Inferior parietal cortex (tissue), 1 donor: ENCODE data around the gene POLR3H.
"Not testable (repeated sequence)": the region's sequence is repeated elsewhere in the genome, so short reads cannot be mapped to it uniquely, and the experiment has no call there.

Experiments used
- DNase-seq: peaks from one replicate; pipeline ENCODE4 v3.0.0-alpha.2; 2016; ENCODE audit errors: extremely low spot score

The POLR3H gene

DNA sequence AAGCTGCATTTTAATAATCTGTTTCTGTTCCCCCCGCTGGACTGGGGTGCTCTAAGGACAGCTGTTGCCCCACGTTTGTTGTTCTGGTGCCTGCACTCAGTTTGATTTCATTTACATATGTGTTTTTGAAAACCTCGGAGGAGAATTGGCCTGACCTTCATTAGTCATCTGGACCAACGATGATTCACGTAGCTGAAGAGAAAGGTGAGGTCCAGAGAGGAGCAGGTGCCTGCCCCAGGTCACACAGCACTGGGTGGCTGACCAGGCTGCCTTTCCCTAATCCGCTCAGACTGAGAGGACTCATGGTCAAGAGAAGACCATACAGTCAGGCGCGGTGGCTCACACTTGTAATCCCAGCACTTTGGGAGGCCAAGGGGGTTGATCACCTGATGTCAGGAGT lies 20.3 kb upstream of the POLR3H start:
- no peak for DNase-seq

DNA sequence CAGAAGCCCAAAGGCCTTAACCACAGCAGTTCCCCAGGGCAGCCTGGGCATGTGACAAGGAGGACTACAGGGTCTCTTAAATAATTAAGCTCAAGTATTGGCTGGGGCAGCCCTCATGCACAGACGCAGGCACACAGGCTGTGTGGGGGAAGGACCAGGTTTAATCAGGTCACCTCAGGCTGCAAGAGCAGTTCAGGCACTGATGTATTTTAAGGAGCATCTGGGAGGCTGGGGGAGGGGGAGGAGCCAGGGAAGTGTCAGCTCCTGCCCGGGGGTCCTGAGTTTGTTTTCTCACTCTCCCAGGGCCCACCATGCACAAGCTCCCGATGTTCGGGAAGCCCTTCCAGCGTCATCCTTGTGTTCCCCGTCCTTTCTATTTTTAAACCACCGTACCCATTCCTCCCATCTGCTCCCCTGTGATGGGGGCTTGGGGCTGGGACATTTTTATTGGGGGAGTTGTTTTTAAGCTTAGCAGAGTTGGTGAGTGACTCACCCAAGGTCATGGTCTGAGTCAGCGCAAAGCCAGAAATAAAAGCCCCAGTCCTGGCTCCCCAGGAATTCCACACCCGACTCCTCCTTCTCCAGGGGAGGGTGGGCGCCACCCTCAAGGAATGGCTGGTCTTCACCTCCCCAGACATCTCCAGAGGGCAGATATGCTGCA lies 18.9 kb upstream of the POLR3H start:
- no peak for DNase-seq

DNA sequence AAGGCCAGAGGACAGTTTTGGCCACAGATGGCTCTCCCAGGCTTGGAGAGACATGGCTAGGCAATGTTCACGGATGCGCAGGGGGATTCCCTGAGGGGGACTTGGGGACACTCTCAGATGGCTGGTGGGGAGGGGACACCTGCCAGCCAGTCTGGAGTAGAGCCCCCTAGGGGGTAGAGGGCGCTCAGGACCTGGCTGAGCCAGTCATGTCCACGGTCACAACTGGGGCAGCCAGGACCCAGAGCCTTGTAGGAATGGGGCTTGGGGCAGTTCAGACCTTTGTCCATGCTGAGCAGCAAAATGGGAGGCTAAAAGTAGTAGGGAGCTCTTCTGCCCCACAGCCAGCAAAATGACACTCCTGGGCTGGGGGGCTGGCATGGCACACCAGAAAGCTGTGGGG lies 18.2 kb upstream of the POLR3H start:
- no peak for DNase-seq

DNA sequence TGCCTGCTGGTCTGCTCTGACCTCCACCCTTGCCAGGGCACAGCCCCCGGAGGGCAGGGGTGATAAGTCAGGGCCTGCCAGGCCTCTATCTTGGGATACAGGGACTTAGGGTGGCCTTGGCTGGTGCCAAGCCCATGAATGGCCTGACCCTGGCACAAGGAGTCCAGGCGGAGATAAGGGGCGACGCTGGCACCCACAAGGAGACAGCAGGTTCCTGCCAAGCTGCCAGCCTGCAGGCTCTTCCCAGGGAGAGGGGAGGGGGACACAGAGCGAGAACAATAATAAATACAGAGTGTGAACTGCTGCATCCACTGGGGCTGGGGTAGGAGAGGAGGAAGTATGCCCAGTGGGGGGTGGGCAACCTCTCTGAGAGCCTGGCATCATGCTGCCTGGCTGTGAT lies 17.5 kb upstream of the POLR3H start:
- DNase-seq = no peak

DNA sequence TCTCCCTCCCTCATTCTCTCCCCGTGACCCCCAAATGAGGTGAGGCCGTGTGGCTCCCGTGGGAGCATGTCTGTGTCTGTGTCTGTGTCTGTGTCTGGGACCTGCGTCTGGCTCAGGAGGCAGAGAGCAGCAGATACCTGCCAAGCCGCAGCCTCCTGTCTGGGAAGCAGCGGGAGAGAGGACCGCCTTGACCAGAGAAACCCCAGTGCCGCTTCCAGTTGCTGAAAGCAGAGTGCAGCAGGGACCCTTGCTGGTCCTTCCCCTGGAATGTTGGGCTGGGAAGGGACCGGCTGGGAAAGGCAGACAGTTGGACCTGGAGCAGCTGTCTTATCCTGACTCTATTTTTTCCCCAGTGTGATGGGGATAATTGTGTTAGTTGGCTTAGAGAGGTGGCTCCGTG lies 17.1 kb upstream of the POLR3H start:
- DNase-seq = no peak

DNA sequence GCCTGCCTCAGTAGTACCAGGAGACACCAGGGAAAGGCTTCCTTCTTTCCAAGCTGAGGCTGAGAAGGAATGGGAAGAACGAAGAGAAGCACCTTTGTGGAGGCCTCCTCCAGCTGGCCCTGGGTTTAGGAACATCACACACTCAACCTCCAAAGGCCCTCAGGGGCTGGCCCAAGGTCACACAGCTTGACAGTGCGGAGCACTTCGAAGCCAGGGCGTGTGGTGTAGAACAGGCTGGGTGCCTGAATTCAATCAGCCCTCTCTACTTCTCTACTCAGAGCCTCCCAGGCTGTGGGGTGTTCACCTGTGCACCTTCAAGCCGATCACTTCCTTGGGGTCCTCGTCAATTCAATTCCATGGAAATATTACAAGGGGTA lies 15.8 kb upstream of the POLR3H start:
- no peak for DNase-seq

DNA sequence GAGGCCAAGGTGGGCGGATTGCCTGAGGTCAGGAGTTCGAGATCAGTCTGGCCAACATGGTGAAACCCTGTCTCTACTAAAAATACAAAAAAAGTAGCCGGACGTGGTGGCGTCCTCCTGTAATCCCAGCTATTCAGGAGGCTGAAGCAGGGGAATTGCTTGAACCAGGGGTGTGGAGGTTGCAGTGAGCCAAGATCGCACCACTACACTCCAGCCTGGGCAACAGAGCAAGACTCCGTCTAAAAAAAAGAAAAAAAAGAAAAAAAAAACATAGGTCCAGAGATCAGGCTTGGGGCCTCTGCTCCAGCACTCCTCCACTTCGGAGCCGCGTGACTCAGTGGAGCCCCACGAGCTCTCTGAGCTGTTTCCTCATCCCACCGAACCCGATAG lies 14.0 kb upstream of the POLR3H start:
- not testable (repeated sequence) for DNase-seq

DNA sequence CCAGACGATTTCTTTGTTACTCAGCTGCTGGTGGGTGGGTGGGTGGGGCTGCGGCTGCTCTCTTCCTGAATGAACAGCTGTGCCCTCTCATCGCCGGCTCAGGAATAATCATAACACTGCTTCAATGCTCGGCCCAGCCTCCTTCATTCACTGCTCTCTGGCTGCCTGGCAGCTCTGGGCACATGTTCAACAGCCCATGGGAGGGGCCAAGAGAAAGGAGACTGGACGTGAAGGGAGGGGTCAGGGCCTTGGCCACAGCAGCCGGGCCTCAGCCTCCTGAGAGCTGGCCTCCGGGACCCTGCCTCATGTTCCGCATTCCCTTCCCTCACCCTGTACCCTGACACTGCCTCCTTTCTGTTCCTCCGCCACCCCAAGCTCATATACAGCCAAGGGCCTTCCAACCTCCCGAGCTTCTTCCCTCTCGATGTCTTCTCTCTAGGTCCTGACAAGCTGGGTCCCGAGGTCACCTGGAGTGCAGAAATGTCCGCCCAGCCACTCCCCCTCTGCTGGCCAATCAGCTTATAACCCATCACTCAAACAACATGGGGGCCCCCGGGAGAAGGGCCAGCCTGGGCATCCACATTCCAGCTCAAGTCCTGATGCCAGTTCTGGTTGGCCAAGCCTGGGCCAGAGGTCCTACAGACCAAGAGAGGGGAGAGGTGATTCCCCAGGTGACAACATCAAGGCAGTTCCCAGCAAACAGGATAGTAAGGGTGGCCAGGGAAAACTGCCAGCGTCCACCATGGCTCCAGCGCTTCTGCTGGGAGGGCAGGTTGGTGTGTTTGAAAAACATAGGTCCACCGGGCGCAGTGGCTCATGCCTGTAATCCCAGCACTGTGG lies 13.4 kb upstream of the POLR3H start:
- DNase-seq = no peak

DNA sequence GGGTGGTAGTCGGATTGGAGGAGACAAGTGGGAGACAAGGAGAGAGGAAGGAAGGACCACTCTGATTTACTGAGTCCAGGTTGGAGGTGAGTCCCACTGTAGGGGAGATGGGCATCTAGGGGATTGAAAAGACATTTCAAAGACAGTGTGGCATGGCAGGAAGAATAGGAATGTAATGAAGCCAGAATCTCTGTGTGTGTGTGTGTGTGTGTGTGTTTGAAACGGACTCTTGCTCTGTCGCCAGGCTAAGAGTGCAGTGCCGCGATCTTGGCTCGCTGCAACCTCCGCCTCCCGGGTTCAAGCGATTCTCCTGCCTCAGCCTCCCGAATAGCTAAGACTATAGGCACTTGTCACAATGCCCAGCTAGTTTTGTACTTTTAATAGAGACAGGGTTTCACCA lies 12.3 kb upstream of the POLR3H start:
- DNase-seq = no peak

DNA sequence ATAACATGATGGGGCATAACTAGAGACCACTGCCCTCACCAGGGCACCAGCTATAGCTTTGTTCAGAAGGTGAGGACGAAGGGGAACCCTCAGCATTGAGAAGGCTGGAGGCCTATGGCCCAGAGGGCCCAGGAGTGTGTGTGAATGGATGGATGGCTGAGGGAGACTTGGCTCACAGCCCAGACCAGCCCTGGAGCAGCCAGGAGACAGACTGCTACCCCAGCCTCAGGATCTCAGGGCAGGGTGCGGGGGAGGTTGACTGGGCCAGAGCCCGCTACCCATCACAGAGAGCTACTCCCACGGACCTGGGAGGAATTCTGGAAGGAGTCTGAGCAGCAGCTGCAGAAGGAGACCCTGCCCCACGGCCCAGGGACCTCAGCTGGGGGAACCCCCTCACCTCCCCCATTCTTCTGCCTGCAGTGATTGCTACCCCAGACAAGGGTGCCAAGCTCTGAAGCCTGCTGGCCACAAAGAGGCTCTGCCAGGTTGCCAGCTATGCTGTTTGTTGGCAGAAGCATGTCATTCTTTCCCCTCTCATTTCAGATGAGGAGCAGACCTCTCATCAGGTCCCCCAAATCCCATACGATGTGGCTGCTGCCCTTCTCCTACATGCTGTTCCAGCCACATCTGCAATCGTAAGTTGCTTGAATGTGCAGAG lies 11.2 kb upstream of the POLR3H start:
- DNase-seq = no peak

DNA sequence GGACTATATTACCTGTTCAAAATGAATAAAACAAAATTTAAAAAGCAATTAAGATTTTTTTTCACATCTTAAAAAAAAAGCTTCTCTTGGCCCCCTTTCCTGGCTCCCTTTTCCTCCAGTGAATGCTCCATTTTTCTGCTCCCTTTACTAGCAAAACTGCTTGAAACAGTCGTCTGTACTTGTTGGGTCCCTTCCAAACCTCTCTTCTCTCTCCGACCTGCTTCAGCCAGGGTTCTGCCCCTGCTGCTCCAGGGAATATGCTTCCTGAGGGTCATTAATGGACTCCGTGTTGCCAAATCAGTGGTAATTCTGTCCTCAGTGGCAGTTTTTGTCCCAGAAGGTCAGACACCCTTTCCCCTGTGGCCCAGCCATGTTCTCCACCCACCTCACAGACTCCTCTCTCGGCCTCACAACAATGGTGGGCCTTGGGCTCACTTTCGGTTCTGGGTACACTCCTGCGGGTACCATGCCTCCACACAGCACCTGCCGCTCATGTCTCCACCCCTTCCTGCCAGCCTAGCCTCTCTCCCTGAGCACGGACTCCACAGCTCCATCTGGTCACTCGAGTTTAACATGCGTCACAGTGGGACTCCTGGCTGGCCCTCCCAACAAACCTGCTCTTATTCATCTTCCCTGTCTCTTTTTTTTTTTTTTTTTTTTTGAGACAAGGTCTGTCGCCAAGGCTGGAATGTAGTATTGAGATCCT lies 7.8 kb upstream of the POLR3H start:
- no peak for DNase-seq

DNA sequence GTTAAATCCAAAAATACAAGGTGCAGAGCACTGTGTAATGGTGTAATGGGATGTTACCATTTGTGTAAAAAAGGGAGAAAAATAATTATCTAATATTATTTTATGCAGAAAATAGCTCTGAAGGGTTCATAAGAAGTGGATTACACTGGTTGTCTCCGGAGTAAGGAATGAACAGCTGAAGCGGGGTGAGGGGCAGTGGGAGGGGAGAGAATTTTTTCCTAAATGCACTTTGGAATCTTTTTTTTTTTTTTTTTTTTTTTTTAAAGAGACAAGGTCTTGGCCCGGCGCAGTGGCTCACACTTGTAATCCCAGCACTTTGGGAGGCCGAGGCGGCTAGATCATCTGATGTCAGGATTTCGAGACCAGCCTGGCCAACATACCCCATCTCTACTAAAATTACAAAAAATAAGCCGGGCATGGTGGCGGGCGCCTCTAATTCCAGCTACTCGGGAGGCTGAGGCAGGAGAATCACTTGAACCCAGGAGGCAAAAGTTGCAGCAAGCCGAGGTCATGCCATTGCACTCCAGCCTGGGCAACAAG lies 6.8 kb upstream of the POLR3H start:
- DNase-seq = no peak

DNA sequence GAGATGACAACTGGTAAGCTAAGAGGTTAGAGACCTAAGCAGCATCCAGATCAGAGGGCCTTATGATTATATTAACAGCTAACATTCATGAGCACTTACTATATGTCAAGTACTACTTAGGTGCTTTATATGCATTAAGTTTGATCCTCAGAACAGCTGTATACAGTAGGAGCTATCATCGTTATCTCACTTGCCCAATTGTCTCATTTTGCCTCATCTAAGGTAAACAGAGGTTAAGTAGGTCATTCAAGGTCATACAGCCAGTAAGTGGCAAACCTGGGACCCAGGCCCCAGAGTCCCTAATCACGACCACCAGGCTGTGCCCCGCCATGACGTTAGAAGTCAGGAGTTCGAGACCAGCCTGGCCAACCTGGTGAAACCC lies 4.6 kb upstream of the POLR3H start:
- DNase-seq = no peak

DNA sequence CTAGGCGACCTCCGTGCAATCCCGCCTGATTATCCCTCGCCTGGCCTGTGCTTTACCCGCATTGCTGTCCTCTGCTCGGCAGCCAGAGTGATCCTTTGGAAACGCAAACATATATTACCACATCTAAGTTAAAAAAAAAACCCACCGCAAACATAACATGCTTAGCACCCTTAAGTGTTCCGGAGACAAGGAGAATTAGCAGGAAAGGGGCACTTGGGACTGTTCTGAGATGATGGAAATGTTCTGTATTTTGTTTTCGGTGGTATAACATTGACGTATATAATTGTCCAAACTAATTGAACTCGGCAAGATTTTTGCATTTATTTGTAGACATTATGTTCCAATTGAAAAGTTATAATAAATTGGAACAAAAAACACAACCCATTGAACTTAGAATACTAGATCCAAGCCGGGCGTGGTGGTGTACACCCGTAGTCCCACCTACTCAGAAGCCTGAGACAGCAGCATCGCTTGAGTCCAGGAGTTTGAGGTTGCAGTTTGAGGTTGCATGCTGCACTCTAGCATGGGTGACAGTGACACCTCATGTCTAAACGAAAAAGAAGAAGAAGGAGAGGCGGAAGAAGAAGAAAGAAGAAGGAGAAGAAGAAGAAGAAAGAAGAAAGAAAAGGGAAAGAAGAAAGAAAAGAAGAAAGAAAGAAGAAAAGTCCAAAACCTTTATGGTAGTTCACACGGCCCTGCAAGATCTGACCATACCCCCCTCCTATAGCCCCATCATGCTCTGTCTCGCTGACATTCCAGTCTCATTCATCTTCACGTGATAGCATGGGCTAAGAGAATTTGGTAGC lies 604 bp upstream of the POLR3H start:
- no peak for DNase-seq

DNA sequence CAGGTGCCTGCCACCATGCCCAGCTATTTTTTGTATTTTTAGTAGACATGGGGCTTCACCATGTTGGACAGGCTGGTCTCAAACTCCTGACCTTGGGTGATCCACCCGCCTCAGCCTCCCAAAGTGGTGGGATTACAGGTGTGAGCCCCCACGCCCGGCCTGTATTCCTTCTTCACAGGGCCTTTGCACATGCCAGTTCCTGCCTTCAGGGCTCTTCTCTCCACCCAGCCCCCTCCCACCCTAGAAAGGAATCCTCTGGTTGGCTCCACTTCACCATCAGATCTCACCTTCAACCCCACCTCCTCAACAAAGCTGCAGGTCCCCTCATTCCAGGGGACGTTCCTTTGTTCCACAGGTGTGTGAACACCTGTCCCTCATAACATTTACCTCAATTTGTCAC lies 2.0 kb downstream of the POLR3H start:
- DNase-seq = no peak

DNA sequence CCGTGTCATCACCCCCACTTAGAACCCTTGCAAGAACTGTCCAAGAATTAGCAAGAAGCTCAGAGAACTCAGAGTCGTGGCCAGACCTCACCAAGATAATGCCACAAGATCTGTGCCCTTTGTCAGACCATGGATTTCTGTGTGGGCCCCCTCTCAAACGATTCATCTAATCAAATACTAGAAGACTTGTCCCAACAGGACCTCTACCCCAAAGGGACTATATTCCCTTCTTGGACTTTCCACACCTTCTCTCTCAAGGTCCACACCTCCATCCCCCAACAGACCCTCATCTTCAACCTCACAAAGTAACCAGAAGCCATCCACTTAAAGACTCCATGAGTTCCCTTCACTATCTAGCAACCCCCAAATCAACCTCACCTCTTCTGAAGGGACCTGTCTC lies 2.8 kb downstream of the POLR3H start:
- no peak for DNase-seq

DNA sequence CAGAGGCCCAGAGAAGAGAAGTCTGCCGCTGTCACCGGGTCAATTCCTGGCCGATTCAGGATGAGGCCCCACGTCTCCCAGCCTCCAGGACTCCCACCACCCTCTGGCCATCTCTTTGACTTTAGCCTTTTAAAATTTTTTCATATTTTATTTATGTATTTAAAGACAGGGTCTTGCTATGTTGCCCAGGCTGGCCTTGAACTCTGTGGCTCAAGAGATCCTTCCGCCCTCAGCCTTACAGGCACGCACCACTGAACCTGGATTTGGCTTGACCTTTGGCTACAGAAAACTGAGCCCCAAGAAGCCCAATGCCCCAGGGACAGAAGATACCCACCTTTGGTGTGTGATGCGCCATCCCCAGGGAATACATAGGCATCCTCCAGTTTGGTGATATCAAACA lies 3.9 kb downstream of the POLR3H start:
- DNase-seq = no peak

DNA sequence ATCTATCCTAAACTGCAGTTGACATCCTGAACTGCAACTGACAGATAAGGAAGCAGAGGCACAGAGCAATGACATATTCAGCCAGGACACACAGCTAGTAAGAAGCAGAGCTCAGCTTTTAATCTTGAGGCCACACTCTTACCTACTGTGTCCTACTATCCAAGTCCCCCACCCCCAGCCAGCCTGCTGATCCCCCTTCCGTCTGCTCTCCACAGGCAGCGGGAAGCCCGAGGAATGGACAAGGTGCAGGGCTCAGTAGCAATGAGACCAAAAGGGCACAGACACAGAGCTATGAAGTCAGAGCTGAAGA lies 4.3 kb downstream of the POLR3H start:
- no peak for DNase-seq

DNA sequence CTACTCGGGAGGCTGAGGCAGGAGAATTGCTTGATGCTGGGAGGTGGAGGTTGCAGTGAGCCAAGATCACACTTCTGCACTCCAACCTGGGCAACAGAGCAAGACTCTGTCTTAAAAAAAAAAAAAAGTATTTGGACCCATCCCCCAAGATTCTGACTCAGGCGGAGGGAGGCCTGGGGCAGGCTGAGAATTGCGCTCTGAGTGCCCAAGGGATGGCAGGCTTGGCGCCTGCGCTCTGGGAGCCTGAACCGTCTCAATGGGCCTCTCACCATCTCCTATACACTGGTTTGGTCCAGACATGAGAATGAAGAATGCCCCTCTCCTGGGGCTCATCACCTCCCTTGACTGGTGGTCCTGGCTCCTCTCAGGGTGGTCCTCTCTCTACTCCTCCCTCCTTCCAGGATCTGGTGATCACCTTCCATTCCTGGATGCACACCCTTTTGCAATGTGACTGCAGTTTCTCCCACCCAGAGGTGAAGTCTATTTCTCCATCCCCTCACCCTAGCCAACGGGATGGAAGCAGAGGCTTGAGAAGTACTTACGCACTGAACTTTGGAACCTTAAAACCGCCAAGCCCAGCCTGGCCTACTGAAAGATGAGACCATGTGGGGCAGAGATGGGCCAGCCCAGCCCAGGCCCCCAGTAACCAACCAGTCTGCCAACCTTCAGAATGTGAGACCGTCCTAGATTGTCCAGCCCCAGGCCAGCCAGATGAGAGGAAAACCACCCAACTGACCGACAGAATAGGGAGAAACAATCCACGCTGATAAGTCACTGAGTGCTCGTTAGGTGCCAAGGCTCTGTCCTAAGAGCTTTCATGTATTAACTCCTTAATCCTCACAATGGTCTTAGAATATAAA lies 4.9 kb downstream of the POLR3H start:
- DNase-seq = no peak

DNA sequence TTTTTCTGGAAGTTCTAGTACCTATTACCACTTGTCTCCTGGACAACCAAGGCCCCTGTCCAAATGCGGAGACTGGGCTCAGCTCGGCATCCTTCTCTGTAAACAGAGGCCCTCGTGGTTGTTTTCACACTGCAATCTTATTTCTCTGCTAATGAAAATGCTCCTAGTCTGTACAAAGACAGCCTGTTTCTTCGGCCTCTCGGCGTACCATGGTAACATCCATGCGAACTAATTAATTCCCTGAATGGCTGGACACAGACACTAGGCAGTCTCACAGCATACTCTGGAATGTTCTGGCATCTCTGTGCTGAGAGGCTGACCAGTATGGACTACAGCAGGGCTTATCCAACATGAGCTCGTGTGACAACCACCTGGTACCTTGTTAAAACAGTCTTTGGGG lies 5.7 kb downstream of the POLR3H start:
- DNase-seq = peak; percentile 53

DNA sequence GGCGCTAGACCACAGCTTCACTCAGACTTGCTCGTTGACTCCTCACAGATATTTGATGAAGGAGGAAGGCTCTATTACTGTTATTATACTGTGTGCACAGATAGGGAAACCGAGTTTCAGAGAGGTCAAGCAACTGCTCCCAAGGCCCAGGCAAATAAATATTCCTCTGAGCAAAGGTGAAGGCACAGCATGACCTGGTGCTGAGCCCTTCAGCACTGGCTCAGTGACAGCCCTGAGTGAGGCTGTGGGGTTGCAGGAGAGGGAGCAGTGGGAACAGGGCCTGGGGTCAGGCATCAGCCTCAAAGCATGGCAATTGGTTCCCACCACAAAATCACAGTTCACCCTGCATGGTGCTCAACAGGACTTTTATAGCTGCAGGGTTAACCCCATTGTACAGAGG lies 7.1 kb downstream of the POLR3H start:
- DNase-seq = no peak
